K562 (cell line): Measurements from ENCODE around the gene ANP32B. TPM values are rescaled to one million over a fixed set of nuclear protein-coding genes. Genes with fewer than 3 reads are reported as not detected.

Experiments
- ATAC-seq: fragments of 200-7000 bp; cut with Tn5 transposase; 3 replicates; pipeline ENCODE4 v1.9.1; 2020; ENCODE audit warnings: moderate library complexity
- BruUV-seq: library from RNA; stranded (reverse); fragments of 400-500 nt; replicated peaks from 2 replicates; lab custom pipeline; 2021; lab: Mats Ljungman, UMichigan
- CTCF ChIA-PET: fragments of 300-600 bp; formaldehyde crosslinking; extraction: SDS; loops from one replicate; lab custom pipeline; 2021; ENCODE audit warnings: low intra/inter-chr PET ratio; lab: Yijun Ruan, JAX
- POLR2A ChIA-PET: fragments of 300-600, 350-650 bp; sonication (Branson Sonifier 250); formaldehyde crosslinking; extraction: SDS; loops from one replicate; lab custom pipeline; 2021; ENCODE audit warnings: antibody characterized with exemption, inconsistent platforms; lab: Yijun Ruan, JAX
- DNase-seq, 4 experiments: peaks; one replicate each; pipeline versions ENCODE4 v3.0.0 to v3.0.0-alpha.2; 2011 to 2018; ENCODE audit warnings: low spot score in 3 of 4, mixed read lengths in 3 of 4; ENCODE audit errors: extremely low read depth in 1 of 4
- FAIRE-seq: peaks from 2 replicates; lab custom pipeline; 2011; peaks lifted over from hg19 to GRCh38; lab: Jason Lieb, UNC
- H2AFZ ChIP-seq: 2 replicates; pipeline ENCODE4 v1.6.0; 2011; ENCODE audit warnings: low read depth, low read length, control low read depth, inconsistent platforms
- H3K27ac ChIP-seq: fragments of 200-600 bp; 3 replicates; pipeline ENCODE4 v1.8.0; 2011; ENCODE audit warnings: low read depth, mild to moderate bottlenecking, control low read depth, inconsistent platforms, low read length, moderate library complexity, mixed read lengths; ENCODE audit errors: extremely low read depth
- H3K27me3 ChIP-seq, 2 experiments: fragments of 300-600 bp in 1 of 2; 2 replicates in 1 of 2; 3 replicates in 1 of 2; pipeline versions ENCODE4 v1.6.0 to v1.8.0; 2011; ENCODE audit warnings: inconsistent platforms in 2 of 2, low read length in 2 of 2, mild to moderate bottlenecking in 1 of 2, mixed read lengths in 1 of 2, moderate library complexity in 1 of 2; ENCODE audit not compliant: control insufficient read depth in 2 of 2, insufficient read depth in 2 of 2
- H3K36me3 ChIP-seq: fragments of 300-600 bp; 3 replicates; pipeline ENCODE4 v1.8.0; 2011; ENCODE audit warnings: mild to moderate bottlenecking, low read length, inconsistent platforms; ENCODE audit not compliant: control insufficient read depth, insufficient read depth
- H3K4me1 ChIP-seq, 2 experiments: fragments of 200-600 bp in 1 of 2; replicated peaks in 1 of 2; 2 replicates in 1 of 2; 3 replicates in 1 of 2; pipeline versions ENCODE4 v1.5.1 to v1.8.0; 2011; ENCODE audit warnings: inconsistent platforms in 2 of 2, low read length in 2 of 2, mild to moderate bottlenecking in 1 of 2, mixed read lengths in 1 of 2, moderate library complexity in 1 of 2; ENCODE audit not compliant: control insufficient read depth in 2 of 2, insufficient read depth in 2 of 2
- H3K4me2 ChIP-seq: 2 replicates; pipeline ENCODE4 v1.6.1; 2011; ENCODE audit warnings: low read length, control low read depth, inconsistent platforms, mixed read lengths; ENCODE audit not compliant: insufficient read depth
- H3K4me3 ChIP-seq: fragments of 200-600 bp; sonication (generic), shearing (Covaris generic); 2 replicates; pipeline ENCODE4 v1.5.1; 2016; ENCODE audit warnings: control low read depth, inconsistent platforms
- H3K79me2 ChIP-seq: fragments of 200-600 bp; 3 replicates; pipeline ENCODE4 v1.8.0; 2011; ENCODE audit warnings: low read length, inconsistent platforms; ENCODE audit not compliant: control insufficient read depth, insufficient read depth
- H3K9ac ChIP-seq, 2 experiments: 2 replicates each; pipeline versions ENCODE4 v1.6.0 to v1.6.1; 2011; ENCODE audit warnings: low read depth in 2 of 2, low read length in 2 of 2, control low read depth in 1 of 2, inconsistent platforms in 1 of 2, mild to moderate bottlenecking in 1 of 2, mixed read lengths in 1 of 2; ENCODE audit not compliant: insufficient read depth in 1 of 2
- H3K9me1 ChIP-seq: one replicate; pipeline ENCODE4 v1.6.0; 2011; ENCODE audit warnings: inconsistent platforms, mild to moderate bottlenecking, low read length, moderate library complexity; ENCODE audit not compliant: control insufficient read depth, insufficient read depth
- H3K9me3 ChIP-seq: replicated peaks from 2 replicates; pipeline ENCODE4 v1.5.1; 2011; ENCODE audit warnings: low read depth, low read length, inconsistent platforms; ENCODE audit not compliant: control insufficient read depth, insufficient read depth
- H4K20me1 ChIP-seq: replicated peaks from 2 replicates; pipeline ENCODE4 v1.6.1; 2011; ENCODE audit warnings: low read length, inconsistent platforms, mixed read lengths; ENCODE audit not compliant: control insufficient read depth, insufficient read depth
- HNRNPK ChIP-seq: fragments of 200-400 bp; formaldehyde crosslinking; IDR thresholded peaks from one replicate; pipeline ENCODE4 v1.6.1; 2018; ENCODE audit warnings: mild to moderate bottlenecking, low read depth, low read length; ENCODE audit not compliant: poor library complexity, severe bottlenecking
- NFIX ChIP-seq: fragments of 250-450 bp; sonication (Bioruptor Pico); IDR thresholded peaks from 2 replicates; pipeline ENCODE4 v1.4.0; 2020; ENCODE audit warnings: low read depth, mild to moderate bottlenecking, moderate library complexity
- NR2C2 ChIP-seq, 2 experiments: fragments of 200-800 bp in 1 of 2; sonication (Bioruptor generic) in 1 of 2; sonication (generic) in 1 of 2; formaldehyde crosslinking in 1 of 2; IDR thresholded peaks; 2 replicates each; pipeline versions ENCODE4 v1.6.1 to v1.8.0; 2016 to 2022; ENCODE audit warnings: mild to moderate bottlenecking in 1 of 2, missing compliant biosample characterization in 1 of 2, missing genetic modification characterization in 1 of 2, missing genetic modification reagents in 1 of 2
- RBM39 ChIP-seq: fragments of 200-400 bp; formaldehyde crosslinking; optimal IDR thresholded peaks from 2 replicates; pipeline ENCODE3; 2018; ENCODE audit warnings: low read depth, low read length
- SMAD4 ChIP-seq: fragments of 250-450 bp; sonication (Bioruptor Pico); conservative IDR thresholded peaks from 2 replicates; pipeline ENCODE4 v1.8.0; 2021; ENCODE audit warnings: inconsistent platforms, mild to moderate bottlenecking, moderate library complexity
- SPI1 ChIP-seq: IDR thresholded peaks from 2 replicates; pipeline ENCODE4 v1.6.1; 2011; ENCODE audit warnings: low read depth, low read length, control low read depth, borderline replicate concordance
- SREBF2 ChIP-seq: sonication (generic); formaldehyde crosslinking; IDR thresholded peaks from 2 replicates; pipeline ENCODE4 v1.4.0; 2020; ENCODE audit warnings: mild to moderate bottlenecking, missing genetic modification reagents
- USF1 ChIP-seq: sonication (generic); formaldehyde crosslinking; IDR thresholded peaks from 2 replicates; pipeline ENCODE4 v1.9.0; 2022; ENCODE audit warnings: mild to moderate bottlenecking, missing genetic modification reagents
- in situ Hi-C: fragments of 300-500 bp; cut with MboI; formaldehyde crosslinking; loops from 4 replicates; pipeline ENCODE4 v1.15.0; 2018; ENCODE audit warnings: inconsistent platforms, mixed read lengths
- intact Hi-C: fragments of 100-400 bp; cut with micrococcal nuclease; formaldehyde crosslinking; loops from 2 replicates; pipeline ENCODE4 v1.14.2; 2022
- polyA plus RNA-seq, 8 experiments: library from polyadenylated mRNA; depleted of rRNA in 4 of 8; stranded (reverse) in 5 of 8; unstranded in 3 of 8; fragments of >200 nt; fragmentation: Nextera tagmentation in 2 of 8; fragmentation: Illumina TruSeq in 1 of 8; extraction: Ambion mirVana in 2 of 8; extraction: Trizol in 1 of 8; gene quantifications; 2 replicates each; pipeline versions ENCODE4 v1.2.1 to v1.2.3, GENCODE V29; 2011 to 2014; ENCODE audit warnings: inconsistent platforms in 1 of 8, missing spikeins in 1 of 8
- total RNA-seq, 7 experiments: library from RNA; depleted of rRNA in 6 of 7; stranded (reverse); fragments of >200 nt in 6 of 7; fragmentation: Illumina TruSeq in 2 of 7; extraction: Trizol in 2 of 7; gene quantifications; 2 replicates each; pipeline versions ENCODE4 v1.2.1 to v1.2.3, GENCODE V29; 2011 to 2021; ENCODE audit warnings: low replicate concordance in 1 of 7
- TF ChIP-seq, protein P1 (sequence below): sonication (generic); formaldehyde crosslinking; IDR thresholded peaks from 2 replicates; pipeline ENCODE4 v1.8.1; 2023; ENCODE audit warnings: mild to moderate bottlenecking, missing genetic modification reagents

ANP32B gene
- total and polyA plus RNA-seq, 9 of the 15 experiments (the other 6 are each of a cell fraction or from before 2014, with no cell fraction given), result 68.9 to 815 (median 141) TPM

GRCh38 chr9:97964901-97965300 lies 18.2 kb upstream of the ANP32B start:
- H4K20me1 ChIP-seq, result no peaks in the 10 kb centered on the region
- in situ Hi-C loops (no loop called here), intact Hi-C loops (no loop called here)
- peaks cover 20% of the 10 kb centered on the region; the same call in 2 of the 3 replicates for H3K79me2 ChIP-seq
- H3K4me1 ChIP-seq, result peaks cover 22 to 46% of the 10 kb centered on the region in 2 experiments
- peak overlapping the region; percentile 77 for H2AFZ ChIP-seq
- POLR2A ChIA-PET, result interaction anchor here (1.3 to 1.7 kb wide), 2 partner anchors 14 to 18 kb away, joined by 3 to 8 read pairs; partner anchors contain the start of gene ANP32B
- H3K27me3 ChIP-seq, result no peaks in the 10 kb centered on the region
- no peak overlapping the region for H3K27ac ChIP-seq
- peak overlapping the region; percentile 8 to 25; a peak in 1 of 4 replicates for H3K9ac ChIP-seq
- no peaks in the 10 kb centered on the region for H3K9me1 ChIP-seq
- CTCF ChIA-PET, result no interaction called here
- H3K9me3 ChIP-seq, result no peaks in the 10 kb centered on the region
- no peaks in the 10 kb centered on the region for H3K36me3 ChIP-seq
- H3K4me3 ChIP-seq, result no peak overlapping the region
- DNase-seq (no peak), ATAC-seq (no peak), FAIRE-seq (no peak)
- no TSS peak for BruUV-seq
- TF ChIP-seq RBM39 (no peak), SMAD4 (no peak), SPI1 (no peak), NFIX (no peak), SREBF2 (CRISPR knock-in tag) (no peak), USF1 (CRISPR knock-in tag) (no peak), HNRNPK (no peak), NR2C2 (CRISPR knock-in tag; IDR thresholded peaks at IDR 0.05) (no peak), NR2C2 (tag; IDR thresholded peaks at IDR 0.05) (no peak)
- TF ChIP-seq, protein P1, sequence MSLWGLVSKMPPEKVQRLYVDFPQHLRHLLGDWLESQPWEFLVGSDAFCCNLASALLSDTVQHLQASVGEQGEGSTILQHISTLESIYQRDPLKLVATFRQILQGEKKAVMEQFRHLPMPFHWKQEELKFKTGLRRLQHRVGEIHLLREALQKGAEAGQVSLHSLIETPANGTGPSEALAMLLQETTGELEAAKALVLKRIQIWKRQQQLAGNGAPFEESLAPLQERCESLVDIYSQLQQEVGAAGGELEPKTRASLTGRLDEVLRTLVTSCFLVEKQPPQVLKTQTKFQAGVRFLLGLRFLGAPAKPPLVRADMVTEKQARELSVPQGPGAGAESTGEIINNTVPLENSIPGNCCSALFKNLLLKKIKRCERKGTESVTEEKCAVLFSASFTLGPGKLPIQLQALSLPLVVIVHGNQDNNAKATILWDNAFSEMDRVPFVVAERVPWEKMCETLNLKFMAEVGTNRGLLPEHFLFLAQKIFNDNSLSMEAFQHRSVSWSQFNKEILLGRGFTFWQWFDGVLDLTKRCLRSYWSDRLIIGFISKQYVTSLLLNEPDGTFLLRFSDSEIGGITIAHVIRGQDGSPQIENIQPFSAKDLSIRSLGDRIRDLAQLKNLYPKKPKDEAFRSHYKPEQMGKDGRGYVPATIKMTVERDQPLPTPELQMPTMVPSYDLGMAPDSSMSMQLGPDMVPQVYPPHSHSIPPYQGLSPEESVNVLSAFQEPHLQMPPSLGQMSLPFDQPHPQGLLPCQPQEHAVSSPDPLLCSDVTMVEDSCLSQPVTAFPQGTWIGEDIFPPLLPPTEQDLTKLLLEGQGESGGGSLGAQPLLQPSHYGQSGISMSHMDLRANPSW, result no peak
- H3K4me2 ChIP-seq, result no peak overlapping the region
